HG03175 (cell line): ENCODE data around the gene RBMS3.
"Not testable (repeated sequence)": the region's sequence is repeated elsewhere in the genome, so short reads cannot be mapped to it uniquely, and the experiment has no call there.

Source experiments
- ATAC-seq: cut with Tn5 transposase; IDR thresholded peaks from one replicate; pipeline ENCODE4 v1.9.1; 2021; ENCODE audit warnings: mild to moderate bottlenecking, moderate library complexity; ENCODE audit not compliant: unreplicated experiment

The RBMS3 gene

DNA sequence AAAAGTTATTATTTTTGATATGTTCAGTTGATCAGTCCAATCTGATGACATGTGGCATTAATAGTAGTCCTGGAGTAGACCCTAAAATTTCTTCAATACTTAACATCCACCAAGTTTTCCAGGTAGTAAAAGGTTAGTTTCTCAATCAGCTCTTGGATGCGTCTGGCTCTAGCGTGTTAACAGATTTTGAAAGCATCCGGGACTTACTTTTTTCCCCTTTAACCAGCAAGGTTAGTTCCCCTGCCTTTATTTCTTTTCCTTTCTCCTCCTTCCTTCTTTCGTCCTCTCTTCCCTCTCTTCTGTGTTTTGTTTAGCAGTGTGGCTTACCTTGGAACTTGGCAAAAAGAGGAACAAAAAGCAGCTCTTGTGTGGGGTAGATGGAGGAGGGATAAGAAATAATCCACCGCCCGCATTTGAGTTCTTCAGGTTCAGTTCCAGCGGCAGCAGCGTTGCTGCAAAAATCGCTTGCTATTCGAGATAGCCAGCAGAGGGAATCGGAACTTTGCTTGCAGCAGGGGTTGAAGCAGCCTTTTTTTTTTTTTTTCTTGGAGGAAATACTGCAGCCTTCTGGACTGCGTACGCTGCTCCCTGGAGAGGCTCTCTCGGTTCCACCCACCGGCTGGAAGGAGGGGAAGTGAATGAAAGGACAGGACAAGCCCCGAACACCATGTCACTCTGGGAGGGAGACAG lies at the start of gene RBMS3:
Gene RBMS3 (plus strand): TSS at position 668 of the 690 bp plus-strand sequence.
- peak; percentile 43 for ATAC-seq

DNA sequence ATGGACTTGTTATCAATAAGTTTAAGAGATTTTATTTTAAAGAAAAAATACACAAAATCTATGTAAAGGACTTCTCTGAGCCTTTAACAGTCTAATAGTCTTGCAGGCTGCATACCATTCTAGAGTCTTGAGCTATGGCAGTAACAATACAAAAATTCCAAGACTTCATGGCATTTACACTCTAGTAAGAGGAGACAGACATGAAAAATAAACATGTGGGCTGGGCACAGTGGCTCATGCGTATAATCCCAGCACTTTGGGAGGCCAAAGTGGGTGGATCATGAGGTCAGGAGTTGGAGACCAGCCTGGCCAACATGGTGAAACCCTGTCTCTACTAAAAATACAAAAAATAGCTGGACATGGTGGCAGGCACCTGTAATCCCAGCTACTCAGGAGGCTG lies 47.7 kb upstream of the RBMS3 start:
- ATAC-seq: not testable (repeated sequence)

- ATAC-seq: no peak
Measured at GRCh38 chr3:29236146-29236840, 44.6 kb upstream of the RBMS3 start.

DNA sequence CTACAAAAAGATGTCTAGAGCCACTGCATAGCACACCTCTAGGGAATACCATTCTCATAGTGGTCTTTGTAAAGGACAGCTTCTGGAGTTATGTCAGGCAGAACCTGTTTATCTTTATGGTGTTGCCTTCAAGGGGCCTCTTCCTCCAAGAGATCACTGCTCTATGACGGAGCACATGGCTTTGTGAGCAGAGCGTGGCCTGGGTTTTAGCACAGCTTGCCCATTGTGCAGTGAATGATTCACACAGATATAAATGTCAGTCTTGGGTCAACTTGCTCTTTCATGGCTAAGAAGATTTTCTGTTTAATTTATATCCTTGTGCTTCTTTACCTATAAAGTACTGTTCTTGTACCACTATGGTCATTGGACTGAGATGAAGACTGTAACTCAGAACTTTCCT lies 41.5 kb upstream of the RBMS3 start:
- no peak for ATAC-seq

GRCh38 chr3:29240248-29240647 lies 40.6 kb upstream of the RBMS3 start:
- ATAC-seq: no peak

DNA sequence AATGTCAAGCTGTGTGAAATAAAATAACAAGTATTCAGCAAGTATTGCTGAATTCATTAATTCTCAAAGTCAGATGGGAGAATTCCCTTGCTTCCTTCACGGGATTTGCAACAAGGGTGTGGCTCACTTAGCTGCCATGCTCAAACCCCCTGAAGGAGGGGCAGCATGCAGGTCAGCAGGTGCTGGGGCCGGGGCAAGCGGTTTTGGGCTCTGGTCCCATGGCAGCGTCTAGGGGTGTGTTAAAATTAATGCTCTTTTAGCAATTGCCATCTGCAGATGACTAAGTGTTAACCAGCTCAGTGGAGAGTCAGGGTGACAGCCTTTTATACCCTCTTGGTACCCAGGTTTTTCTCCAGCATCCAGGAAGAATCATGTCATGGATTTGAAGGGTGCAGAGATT lies 40.0 kb upstream of the RBMS3 start:
- ATAC-seq: no peak

GRCh38 chr3:29241855-29242254 lies 39.0 kb upstream of the RBMS3 start:
- ATAC-seq: no peak

DNA sequence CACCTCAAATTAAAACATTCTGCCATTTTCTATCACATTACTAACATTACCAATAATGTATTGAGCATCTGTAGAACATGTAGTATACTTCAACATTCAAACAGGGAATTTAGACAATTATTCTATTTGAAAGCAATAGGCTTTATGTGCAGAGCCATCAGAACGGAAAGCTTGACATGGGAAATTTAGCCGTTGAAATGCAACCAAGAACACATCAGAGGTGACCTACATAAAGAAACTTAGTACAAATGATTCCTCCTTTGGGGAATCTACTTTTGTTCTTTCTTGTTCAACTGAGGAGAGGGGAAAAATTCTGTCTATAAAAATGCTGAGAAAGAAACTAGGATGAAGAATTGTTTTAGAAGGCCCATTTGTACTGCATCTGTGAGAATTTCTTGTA lies 38.6 kb upstream of the RBMS3 start:
- no peak for ATAC-seq

- no peak for ATAC-seq
Measured at GRCh38 chr3:29245441-29245840, 35.4 kb upstream of the RBMS3 start.

GRCh38 chr3:29247088-29247745 lies 33.7 kb upstream of the RBMS3 start:
- ATAC-seq: no peak

- no peak for ATAC-seq
Measured at GRCh38 chr3:29249829-29250345, 31.0 kb upstream of the RBMS3 start.

DNA sequence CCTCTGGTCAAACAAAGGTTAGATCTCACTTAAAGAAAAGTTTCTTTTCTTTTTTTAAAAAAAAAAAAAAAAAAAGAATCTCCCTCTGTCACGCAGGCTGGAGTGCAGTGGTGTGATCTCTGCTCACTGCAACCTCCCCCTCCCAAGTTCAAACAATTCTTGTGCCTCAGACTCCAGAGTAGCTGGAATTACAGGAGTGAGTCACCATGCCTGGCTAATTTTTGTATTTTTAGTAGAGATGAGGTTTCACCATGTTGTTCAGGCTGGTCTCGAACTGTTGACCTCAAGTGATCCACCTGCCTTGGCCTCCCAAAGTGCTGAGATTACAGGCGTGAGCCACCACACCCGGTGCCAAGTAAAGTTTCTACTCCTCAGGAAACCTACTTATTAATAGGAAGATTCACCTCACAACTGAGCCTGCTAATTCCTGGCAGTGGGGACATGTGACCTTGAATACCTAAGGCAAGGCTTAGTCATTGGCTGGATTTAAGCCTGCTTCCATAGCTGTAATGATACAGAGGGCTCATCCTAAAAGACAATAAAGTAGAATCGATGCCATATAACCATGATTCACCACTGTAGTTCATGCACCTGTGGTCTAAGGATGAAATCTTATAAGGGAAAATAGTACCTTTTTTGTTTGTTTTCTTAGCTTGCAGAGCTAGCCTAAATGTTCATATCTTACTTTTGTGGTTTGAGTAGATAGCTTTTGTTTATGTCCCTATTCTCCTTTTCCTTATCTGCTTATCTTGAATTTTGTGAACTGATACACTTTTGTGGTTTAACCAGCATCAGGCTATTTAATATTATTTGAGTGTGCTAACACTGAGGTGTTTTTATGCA lies 24.8 kb upstream of the RBMS3 start:
- no peak for ATAC-seq

DNA sequence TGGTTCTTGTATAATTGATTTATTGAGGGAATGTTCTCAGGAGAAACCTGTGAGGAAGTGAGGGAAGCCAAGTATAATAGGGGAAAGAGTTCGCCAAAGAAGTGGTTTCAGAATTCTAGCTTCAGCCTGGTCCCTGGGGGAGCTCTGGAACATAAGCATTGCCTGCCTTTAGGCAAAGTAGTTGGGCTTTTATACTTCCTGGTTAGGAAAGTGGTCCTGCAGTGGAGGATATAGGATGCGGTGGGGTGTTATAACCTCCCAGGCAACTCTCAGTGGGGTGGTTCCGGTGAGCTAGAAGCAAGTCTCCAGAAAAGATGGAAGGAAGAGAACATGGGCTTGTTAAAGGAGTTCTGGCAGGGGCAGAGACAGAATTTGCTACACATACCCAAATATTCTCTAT lies 22.7 kb upstream of the RBMS3 start:
- ATAC-seq: no peak

GRCh38 chr3:29261119-29261518 lies 19.8 kb upstream of the RBMS3 start:
- no peak for ATAC-seq

DNA sequence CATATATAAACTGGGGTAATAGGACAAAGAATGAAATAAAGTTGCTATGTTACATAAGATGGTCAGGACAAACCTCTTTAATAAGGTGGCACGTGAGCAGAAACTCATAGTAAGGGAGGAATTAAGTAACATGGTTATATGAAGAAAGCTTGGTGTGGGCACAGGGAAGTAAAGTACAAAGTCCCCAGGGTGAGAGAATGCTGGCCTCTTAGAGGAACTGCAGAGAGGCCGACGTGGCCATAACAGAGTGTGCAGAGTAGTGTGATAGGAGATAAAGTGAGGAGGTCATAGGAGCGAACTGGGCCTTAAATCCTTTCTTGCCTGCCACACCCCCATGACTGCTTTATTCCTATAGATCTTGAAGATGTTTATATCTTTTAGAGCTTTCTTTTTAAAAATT lies 17.4 kb upstream of the RBMS3 start:
- no peak for ATAC-seq

GRCh38 chr3:29265509-29266072 lies 15.3 kb upstream of the RBMS3 start:
- no peak for ATAC-seq

DNA sequence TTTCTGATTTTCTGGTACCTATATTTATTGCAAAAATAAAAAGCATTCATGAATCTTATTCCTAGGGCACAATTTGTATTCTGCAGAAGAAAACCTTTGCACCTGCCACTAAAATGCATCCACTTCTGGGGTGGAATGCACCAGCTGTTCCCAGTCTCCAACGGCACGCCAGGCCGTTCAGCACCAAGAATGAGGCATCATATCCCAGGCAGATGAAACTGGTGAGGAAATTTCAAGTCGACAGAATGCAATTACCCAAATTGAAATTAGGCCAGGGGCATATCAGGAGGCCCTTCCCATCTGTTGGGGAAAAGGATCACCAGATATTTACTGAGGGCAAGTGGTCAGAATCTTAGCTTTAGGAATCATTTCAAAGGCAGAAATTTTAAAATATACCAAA lies 13.6 kb upstream of the RBMS3 start:
- no peak for ATAC-seq

DNA sequence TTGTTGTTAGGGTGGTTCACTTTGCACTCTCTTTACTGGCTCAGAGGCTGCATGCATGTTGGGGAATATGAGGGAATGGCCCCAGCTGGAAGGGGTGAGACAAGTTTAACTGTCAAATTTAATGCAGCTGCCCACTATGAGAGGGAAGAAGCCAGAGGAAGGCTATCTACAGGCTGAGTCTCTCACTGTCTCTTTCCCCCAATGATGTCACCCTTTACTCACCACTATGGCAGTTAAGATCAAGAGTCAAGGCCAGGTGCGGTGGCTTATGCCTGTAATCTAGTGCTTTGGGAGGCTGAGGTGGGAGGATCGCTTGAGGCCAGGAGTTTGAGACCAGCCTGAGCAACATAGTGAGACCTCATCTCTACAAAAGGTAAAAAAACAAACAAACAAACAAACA lies 12.2 kb upstream of the RBMS3 start:
- ATAC-seq: no peak

DNA sequence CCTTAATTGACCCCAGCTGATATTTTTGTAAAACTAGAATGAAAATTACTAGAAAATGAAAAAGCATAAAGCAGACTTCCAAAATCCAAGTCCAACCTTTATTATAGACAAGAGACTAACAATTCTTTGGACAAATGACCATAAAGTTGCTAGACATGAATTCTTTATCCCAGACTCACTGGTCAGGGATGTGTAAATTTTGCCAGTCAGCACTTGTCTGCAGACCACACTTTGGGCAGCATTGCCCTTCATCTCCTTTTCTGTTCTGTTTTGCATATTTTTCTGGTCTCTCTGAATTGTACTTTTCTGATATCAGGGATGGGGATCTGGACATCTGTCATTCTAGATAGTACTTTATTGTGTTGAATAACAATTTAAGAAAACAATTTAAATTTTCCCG lies 10.1 kb upstream of the RBMS3 start:
- ATAC-seq: no peak

- ATAC-seq: no peak
Measured at GRCh38 chr3:29271475-29271874, 9.4 kb upstream of the RBMS3 start.

GRCh38 chr3:29274667-29275066 lies 6.2 kb upstream of the RBMS3 start:
- ATAC-seq: no peak
